Stomach smooth muscle (tissue), 2 donors: ENCODE measurements around the gene TMEM267.

Experiments
- H3K27ac ChIP-seq: one replicate; pipeline ENCODE4 v1.7.0; 2013; ENCODE audit warnings: mild to moderate bottlenecking, low read length, inconsistent platforms
- H3K27me3 ChIP-seq, 2 donors: one replicate each; pipeline ENCODE4 v1.7.0; 2013; ENCODE audit warnings: low read length in 2 of 2; ENCODE audit not compliant: insufficient read depth in 2 of 2, control insufficient read depth in 1 of 2
- H3K36me3 ChIP-seq, 2 donors: one replicate each; pipeline ENCODE4 v1.7.0; 2013; ENCODE audit warnings: low read length in 2 of 2; ENCODE audit not compliant: control insufficient read depth in 2 of 2, insufficient read depth in 2 of 2
- H3K4me1 ChIP-seq: one replicate; pipeline ENCODE4 v1.7.0; 2013; ENCODE audit warnings: low read length; ENCODE audit not compliant: control insufficient read depth, insufficient read depth
- H3K4me3 ChIP-seq, 2 donors: one replicate each; pipeline ENCODE4 v1.7.0; 2013; ENCODE audit warnings: low read length in 2 of 2
- H3K9ac ChIP-seq, 2 donors: one replicate each; pipeline ENCODE4 v1.7.0; 2013; ENCODE audit warnings: low read length in 2 of 2, mild to moderate bottlenecking in 1 of 2
- H3K9me3 ChIP-seq, 2 donors: one replicate each; pipeline ENCODE4 v1.7.0; 2013; ENCODE audit warnings: low read length in 2 of 2; ENCODE audit not compliant: control insufficient read depth in 2 of 2
- donor health status: healthy.
- donor health status: Pancreatic carcinoma.

Gene TMEM267

DNA sequence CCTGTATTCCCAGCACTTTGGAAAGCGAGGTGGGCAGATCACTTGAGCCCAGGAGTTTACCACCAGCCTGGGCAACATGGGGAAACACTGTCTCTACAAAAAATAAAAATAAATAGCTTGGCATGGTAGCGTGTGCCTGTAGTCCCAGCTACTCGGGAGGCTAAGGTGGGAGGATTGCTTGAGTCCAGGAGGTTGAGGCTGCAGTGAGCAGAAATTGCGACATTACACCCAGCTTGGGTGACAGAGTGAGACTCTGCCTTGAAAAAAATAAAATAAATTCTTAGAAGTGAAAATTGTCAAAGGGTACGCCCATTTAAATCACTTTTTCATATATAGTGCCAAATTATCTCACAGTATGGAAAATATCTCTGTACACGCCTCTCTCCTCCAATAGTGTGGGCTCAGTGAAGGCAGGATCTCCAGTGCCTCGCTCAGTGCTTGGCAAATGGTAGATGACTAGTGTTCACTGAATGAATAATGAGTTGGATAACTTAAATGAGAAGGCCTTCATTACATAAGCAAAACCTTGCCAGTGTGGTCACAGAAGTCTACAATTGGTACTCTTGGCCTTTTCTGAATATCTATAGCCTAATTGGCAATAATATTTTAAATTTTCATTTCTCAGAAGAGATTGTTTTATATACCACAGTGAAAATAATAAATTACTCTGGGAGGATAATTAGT is 62.1 kb downstream of the TMEM267 start:
- no peak overlapping the region for H3K9ac ChIP-seq

DNA sequence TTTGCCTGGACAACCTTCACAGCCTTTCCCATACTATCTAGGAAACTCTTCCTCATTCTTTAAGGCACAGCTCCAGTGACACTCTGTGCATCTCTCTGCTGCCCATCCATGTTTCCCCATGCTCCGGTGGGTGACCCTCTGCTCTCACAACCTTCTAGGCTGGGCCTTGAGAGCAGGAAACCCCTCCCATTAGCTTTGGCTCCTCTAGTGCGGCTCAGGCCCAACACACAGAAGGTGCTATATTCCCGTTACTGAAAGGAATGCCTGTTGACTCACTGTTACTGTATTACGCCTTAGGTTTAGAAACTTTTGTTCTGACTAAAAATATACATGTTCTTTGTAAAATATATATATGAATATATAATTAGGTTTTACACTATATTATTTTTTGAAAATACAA is 63.4 kb downstream of the TMEM267 start:
- no peaks in the 10 kb centered on the region for H3K4me1 ChIP-seq
- no peaks in the 10 kb centered on the region for H3K36me3 ChIP-seq
- no peaks in the 10 kb centered on the region for H3K9me3 ChIP-seq
- H3K27me3 ChIP-seq, result no peaks in the 10 kb centered on the region
- no peak overlapping the region for H3K4me3 ChIP-seq
- H3K9ac ChIP-seq, result no peak overlapping the region
- no peak overlapping the region for H3K27ac ChIP-seq

More for the DNA sequence above, 62.1 kb downstream of the TMEM267 start:
- Histone ChIP-seq H3K27me3 (no peaks in the 10 kb centered on the region), H3K36me3 (no peaks in the 10 kb centered on the region), H3K9me3 (no peaks in the 10 kb centered on the region), H3K27ac (no peak overlapping the region), H3K4me1 (no peaks in the 10 kb centered on the region), H3K4me3 (no peak overlapping the region)

DNA sequence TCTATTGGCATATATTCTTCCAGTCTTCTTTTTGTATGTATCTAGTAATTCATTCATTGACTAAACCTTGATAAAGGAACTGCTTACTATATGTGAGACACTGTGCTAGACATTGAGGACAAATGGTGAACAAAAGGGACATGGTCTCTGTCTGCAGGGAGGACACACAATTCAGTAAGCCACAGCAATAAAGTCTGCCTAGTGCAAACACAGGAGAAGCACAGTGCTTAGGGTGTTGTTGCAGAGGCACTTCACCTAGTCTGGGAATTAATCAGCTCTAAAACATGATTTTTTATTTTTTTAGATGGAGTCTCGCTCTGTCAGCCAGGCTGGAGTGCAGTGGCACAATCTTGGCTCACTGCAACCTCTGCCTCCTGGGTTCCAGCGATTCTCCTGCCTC is 65.1 kb downstream of the TMEM267 start:
- Histone ChIP-seq H3K27me3 (no peaks in the 10 kb centered on the region), H3K36me3 (no peaks in the 10 kb centered on the region), H3K4me1 (peaks cover 2% of the 10 kb centered on the region), H3K27ac (no peak overlapping the region), H3K4me3 (no peak overlapping the region), H3K9ac (no peak overlapping the region), H3K9me3 (no peaks in the 10 kb centered on the region)

DNA sequence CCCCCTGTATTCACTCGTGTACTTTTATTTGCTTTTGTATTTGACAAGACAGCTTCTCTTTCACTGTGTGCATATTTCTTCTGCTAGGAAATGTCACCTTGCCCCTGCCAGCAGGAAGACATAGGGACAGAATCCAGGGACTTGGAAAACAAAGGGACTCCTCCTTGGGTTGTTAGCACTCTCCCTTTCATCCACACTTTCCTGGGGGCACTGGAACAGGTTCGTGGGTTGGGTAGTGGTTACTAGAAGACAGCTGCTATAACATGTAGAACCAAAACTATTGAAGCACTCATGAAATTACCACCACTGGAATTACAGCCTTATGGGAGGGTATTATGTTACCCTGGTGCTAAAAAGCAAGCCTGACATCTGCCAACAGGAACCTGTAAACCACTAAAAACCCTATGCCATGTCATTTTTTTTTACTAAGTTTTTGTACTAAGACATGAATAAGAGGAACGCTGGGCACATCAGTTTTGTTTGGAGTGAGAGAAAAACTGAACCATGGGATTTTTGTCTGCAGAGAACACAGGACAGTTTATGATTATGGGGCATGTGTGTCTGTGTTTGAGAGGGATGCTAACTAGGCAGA is 66.8 kb downstream of the TMEM267 start:
- H3K4me3 ChIP-seq, result no peak overlapping the region

DNA sequence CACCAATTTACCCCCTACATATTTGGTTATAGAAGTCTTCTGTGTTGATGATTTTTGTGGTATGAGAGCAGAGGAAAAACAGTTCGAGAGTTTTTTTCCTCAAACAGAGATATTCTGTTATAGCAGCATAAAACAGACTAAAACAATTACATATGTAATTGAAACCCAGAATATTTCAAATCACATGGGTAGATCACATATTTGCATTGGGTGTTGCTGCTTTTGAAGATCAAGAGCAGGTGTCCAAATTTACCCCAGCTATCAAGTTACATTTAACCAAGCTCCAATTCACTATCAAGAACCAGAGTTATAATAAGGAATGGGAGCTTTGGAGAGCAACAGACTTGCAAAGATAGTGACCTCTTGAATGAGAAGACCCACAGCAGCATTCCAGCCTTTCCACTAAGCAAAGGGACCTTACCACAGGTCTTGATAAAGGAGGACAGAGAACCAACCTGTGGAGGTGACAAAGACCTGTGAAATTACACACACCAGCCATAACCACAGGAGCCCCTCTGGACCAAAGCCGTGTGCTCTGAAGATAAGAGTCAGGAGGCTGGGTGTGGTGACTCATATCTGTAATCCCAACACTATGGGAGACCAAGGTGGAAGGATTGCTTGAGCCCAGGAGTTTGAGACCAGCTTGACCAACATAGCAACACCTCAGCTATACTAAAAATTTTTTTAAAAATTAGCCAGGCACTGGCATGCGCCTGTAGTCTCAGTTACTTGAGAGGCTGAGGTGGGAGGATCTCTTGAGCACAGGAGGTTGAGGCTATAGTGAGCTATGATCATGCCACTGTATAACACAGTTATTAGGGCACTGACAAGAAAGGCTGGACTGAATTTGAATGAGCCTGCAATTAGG is 67.5 kb downstream of the TMEM267 start:
- Histone ChIP-seq H3K4me1 (peaks cover 2% of the 10 kb centered on the region), H3K4me3 (no peak overlapping the region), H3K36me3 (no peaks in the 10 kb centered on the region), H3K9ac (no peak overlapping the region), H3K9me3 (no peaks in the 10 kb centered on the region), H3K27ac (no peak overlapping the region), H3K27me3 (no peaks in the 10 kb centered on the region)

More for the DNA sequence above, 66.8 kb downstream of the TMEM267 start:
- Histone ChIP-seq H3K9me3 (no peaks in the 10 kb centered on the region), H3K4me1 (peaks cover 2% of the 10 kb centered on the region), H3K9ac (no peak overlapping the region), H3K27ac (no peak overlapping the region), H3K27me3 (no peaks in the 10 kb centered on the region), H3K36me3 (no peaks in the 10 kb centered on the region)

DNA sequence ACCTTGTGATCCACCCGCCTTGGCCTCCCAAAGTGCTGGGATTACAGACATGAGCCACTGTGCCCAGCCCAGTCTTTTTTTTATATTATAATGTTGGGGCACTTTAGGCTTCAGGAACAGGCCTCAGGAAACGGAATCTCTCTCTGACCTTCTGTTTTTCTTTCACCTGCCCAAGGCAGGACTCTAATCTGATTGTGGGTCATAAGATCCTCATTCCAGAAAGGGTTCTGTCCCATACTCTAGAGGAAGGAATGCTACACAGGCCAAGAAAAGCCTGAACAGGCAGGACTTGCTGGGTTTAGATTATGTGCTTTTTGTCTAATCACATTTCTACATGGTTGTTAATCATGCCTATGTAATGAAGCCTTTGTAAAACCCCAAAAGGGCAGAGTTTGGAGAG is 69.7 kb downstream of the TMEM267 start:
- Histone ChIP-seq H3K4me1 (peaks cover 2% of the 10 kb centered on the region), H3K27me3 (no peaks in the 10 kb centered on the region), H3K4me3 (no peak overlapping the region), H3K9me3 (no peaks in the 10 kb centered on the region), H3K36me3 (no peaks in the 10 kb centered on the region), H3K27ac (no peak overlapping the region), H3K9ac (no peak overlapping the region)

DNA sequence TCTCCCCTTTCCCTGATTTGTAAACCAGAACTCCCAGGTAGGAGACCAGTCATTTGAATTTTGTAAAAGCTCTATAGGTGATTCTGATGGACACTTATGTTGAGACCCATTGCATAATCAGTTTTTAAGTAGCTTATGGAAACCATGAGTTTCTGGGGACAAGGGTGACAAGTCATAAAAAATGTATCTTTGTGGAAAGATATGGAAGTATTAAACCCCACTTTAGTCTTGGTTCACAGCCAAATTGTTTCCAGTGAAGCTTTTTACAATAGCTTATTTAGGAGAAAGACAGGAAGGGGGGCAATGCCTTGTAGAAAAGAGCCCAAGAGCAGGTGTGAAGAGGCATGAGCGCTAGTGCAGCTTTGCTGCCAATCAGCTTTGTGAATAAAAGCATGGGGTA is 71.0 kb downstream of the TMEM267 start:
- H3K27me3 ChIP-seq, result no peaks in the 10 kb centered on the region
- no peak overlapping the region for H3K4me3 ChIP-seq
- no peaks in the 10 kb centered on the region for H3K36me3 ChIP-seq
- H3K27ac ChIP-seq, result no peak overlapping the region
- no peak overlapping the region for H3K9ac ChIP-seq
- H3K9me3 ChIP-seq, result no peaks in the 10 kb centered on the region
- peaks cover 2% of the 10 kb centered on the region for H3K4me1 ChIP-seq

DNA sequence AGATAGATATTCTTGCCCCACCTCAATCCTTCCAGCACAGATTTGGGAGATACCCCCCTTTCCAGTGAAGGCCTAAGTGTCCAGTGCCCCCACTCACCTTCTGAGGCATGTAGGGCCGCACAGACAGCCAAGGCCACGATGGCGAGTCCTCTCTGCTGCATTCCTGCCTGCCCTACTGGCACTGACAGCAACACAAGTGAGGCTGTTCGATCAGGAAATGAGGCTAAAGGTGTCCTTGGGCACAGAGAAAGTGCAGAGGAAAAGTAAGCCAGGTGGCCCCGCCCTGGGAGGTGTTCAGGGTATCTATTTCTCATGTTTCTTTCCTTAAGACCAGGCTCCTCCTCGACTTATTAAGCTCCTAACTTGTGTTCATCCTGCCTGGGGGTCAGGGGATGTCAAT is 71.5 kb downstream of the TMEM267 start, which contains the start of gene CCL28:
CCL28 (minus strand) TSS at position 236 of the 400 bp plus-strand sequence; CDS start at position 161, 75 bp downstream.
- peaks cover 2% of the 10 kb centered on the region for H3K4me1 ChIP-seq
- no peak within 1 kb of the TSS for H3K9ac ChIP-seq
- no peaks in the 10 kb centered on the region for H3K9me3 ChIP-seq
- no peaks in the 10 kb centered on the region for H3K27me3 ChIP-seq
- H3K4me3 ChIP-seq, result no peak within 1 kb of the TSS
- H3K36me3 ChIP-seq, result no peaks in the 10 kb centered on the region
- no peak within 1 kb of the TSS for H3K27ac ChIP-seq

DNA sequence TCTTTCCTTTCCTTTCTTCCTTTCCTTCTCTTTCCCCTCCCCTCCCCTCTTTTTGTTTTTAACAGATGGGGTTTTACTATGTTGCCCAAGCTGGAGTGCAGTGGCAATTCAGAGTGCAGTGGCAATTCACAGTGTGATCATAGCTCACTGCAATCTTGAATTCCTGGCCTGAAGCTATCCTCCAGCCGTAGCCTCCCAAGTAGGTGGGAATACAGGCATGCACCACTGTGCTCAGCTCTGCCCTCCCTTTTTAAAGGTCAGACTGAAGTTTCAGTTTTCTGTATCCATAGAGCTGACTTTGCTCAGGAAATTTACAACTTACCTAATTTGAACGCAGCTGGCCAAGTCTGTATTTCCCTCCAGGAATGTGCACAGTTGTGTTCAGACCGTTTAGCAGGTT is 72.2 kb downstream of the TMEM267 start:
- H3K9me3 ChIP-seq, result no peaks in the 10 kb centered on the region
- H3K36me3 ChIP-seq, result no peaks in the 10 kb centered on the region
- no peaks in the 10 kb centered on the region for H3K27me3 ChIP-seq
- no peak overlapping the region for H3K9ac ChIP-seq
- no peak overlapping the region for H3K27ac ChIP-seq
- H3K4me3 ChIP-seq, result no peak overlapping the region
- peaks cover 2% of the 10 kb centered on the region for H3K4me1 ChIP-seq

DNA sequence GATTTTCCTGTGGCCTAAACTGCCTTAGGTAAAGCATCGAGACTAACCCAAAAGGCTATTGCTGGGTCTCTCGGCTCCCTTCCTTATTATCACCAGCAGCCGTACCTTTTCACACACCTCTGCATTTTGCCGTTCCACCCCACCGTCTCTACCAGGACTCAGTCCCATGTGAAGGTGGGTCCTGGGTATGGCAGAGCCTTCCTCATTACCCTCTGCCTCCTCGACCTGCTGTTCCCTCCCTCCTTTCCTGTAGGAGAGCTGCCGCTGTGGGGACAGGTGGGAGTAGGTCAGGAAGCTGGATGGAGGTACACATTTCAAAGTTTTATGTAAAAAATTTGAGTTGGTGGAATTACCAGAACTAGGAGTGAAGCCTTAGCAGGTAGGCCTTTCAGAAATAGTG is 73.3 kb downstream of the TMEM267 start:
- H3K4me1 ChIP-seq, result peaks cover 2% of the 10 kb centered on the region
- no peaks in the 10 kb centered on the region for H3K9me3 ChIP-seq
- H3K27me3 ChIP-seq, result no peaks in the 10 kb centered on the region
- no peaks in the 10 kb centered on the region for H3K36me3 ChIP-seq
- no peak overlapping the region for H3K9ac ChIP-seq
- no peak overlapping the region for H3K4me3 ChIP-seq
- no peak overlapping the region for H3K27ac ChIP-seq
